HepG2 (cell line): Measurements from ENCODE around the gene CERT1. TPM values are rescaled to one million over a fixed set of nuclear protein-coding genes. Genes with fewer than 3 reads are reported as not detected.
A peak's percentile ranks its signal among the peaks of the same experiment; 100 is the strongest.

Experiments used
- CHD2 ChIP-seq: IDR thresholded peaks from 2 replicates; pipeline ENCODE4 v1.6.1; 2011; ENCODE audit warnings: low read depth, low read length, improper control_type of control experiment
- EED ChIP-seq: sonication (generic); formaldehyde crosslinking; IDR thresholded peaks from 2 replicates; pipeline ENCODE4 v1.5.0; 2020; ENCODE audit warnings: mild to moderate bottlenecking, missing genetic modification reagents
- FLYWCH1 ChIP-seq: sonication (generic); formaldehyde crosslinking; IDR thresholded peaks from 2 replicates; pipeline ENCODE4 v1.8.1; 2023; ENCODE audit warnings: mild to moderate bottlenecking, missing genetic modification reagents
- HMG20B ChIP-seq: conservative IDR thresholded peaks from 2 replicates; pipeline ENCODE4 v1.6.1; 2016; ENCODE audit warnings: missing genetic modification reagents, missing compliant biosample characterization
- JDP2 ChIP-seq: sonication (generic); formaldehyde crosslinking; IDR thresholded peaks from 2 replicates; pipeline ENCODE4 v1.8.1; 2022; ENCODE audit warnings: missing genetic modification reagents, borderline replicate concordance
- MED1 ChIP-seq: sonication (generic); formaldehyde crosslinking; IDR thresholded peaks from 2 replicates; pipeline ENCODE4 v1.4.0; 2020; ENCODE audit warnings: missing genetic modification reagents
- MED8 ChIP-seq: sonication (generic); formaldehyde crosslinking; IDR thresholded peaks from 2 replicates; pipeline ENCODE4 v1.8.1; 2023; ENCODE audit warnings: mild to moderate bottlenecking, missing genetic modification reagents; ENCODE audit not compliant: insufficient replicate concordance
- NFE2L2 ChIP-seq: fragments of 150-350 bp; IDR thresholded peaks from 2 replicates; pipeline ENCODE4 v1.6.1; 2014; ENCODE audit warnings: low read length
- ONECUT2 ChIP-seq: sonication (generic); formaldehyde crosslinking; IDR thresholded peaks from 2 replicates; pipeline ENCODE4 v1.4.0; 2020; ENCODE audit warnings: missing genetic modification reagents
- SMARCC2 ChIP-seq: fragments of 450-650 bp; IDR thresholded peaks from 2 replicates; pipeline ENCODE4 v1.6.1; 2017; ENCODE audit warnings: antibody characterized with exemption, mild to moderate bottlenecking
- TRIM24 ChIP-seq: sonication (generic); formaldehyde crosslinking; IDR thresholded peaks from 2 replicates; pipeline ENCODE4 v1.8.0; 2022; ENCODE audit warnings: mild to moderate bottlenecking, missing genetic modification reagents
- ZNF460 ChIP-seq: sonication (generic); formaldehyde crosslinking; IDR thresholded peaks from 2 replicates; pipeline ENCODE4 v1.5.1; 2020; ENCODE audit warnings: missing genetic modification reagents, mild to moderate bottlenecking, borderline replicate concordance
- ZNF569 ChIP-seq: sonication (generic); formaldehyde crosslinking; IDR thresholded peaks from 2 replicates; pipeline ENCODE4 v1.5.0; 2020; ENCODE audit warnings: mild to moderate bottlenecking, missing genetic modification reagents, moderate library complexity, borderline replicate concordance
- ZNF709 ChIP-seq: sonication (generic); formaldehyde crosslinking; IDR thresholded peaks from 2 replicates; pipeline ENCODE4 v1.5.0; 2020; ENCODE audit warnings: mild to moderate bottlenecking, missing genetic modification reagents
- ZNF768 ChIP-seq: sonication (generic); formaldehyde crosslinking; IDR thresholded peaks from 2 replicates; pipeline ENCODE4 v1.4.0; 2020; ENCODE audit warnings: missing genetic modification reagents
- ZNF781 ChIP-seq: sonication (generic); formaldehyde crosslinking; IDR thresholded peaks from 2 replicates; pipeline ENCODE4 v1.5.1; 2020; ENCODE audit warnings: borderline replicate concordance, mild to moderate bottlenecking, missing genetic modification reagents; ENCODE audit errors: not compliant biosample characterization
- ZNF83 ChIP-seq: sonication (generic); formaldehyde crosslinking; IDR thresholded peaks from 2 replicates; pipeline ENCODE4 v1.4.0; 2020; ENCODE audit warnings: missing genetic modification reagents, mild to moderate bottlenecking, borderline replicate concordance
- polyA plus RNA-seq, 8 experiments: library from polyadenylated mRNA; depleted of rRNA in 3 of 8; stranded (reverse) in 7 of 8; unstranded in 1 of 8; fragments of >200 nt; fragmentation: Illumina TruSeq in 4 of 8; extraction: Trizol in 4 of 8; gene quantifications; 2 replicates each; pipeline versions ENCODE4 v1.2.1 to v1.2.3, GENCODE V29; 2011 to 2016; ENCODE audit warnings: low read depth in 4 of 8, missing spikeins in 1 of 8, mixed read lengths in 1 of 8; ENCODE audit not compliant: insufficient read depth in 1 of 8
- total RNA-seq, 5 experiments: library from RNA; depleted of rRNA; stranded (reverse); fragments of >200 nt; fragmentation: Illumina TruSeq; extraction: Trizol; gene quantifications; 2 replicates each; pipeline ENCODE4 v1.2.3, GENCODE V29; 2016; ENCODE audit warnings: low read depth in 1 of 5
- TF ChIP-seq, protein P1 (sequence below), 2 experiments: sonication (generic) in 1 of 2; formaldehyde crosslinking in 1 of 2; IDR thresholded peaks; 2 replicates each; pipeline versions ENCODE4 v1.5.1 to v1.6.1; 2011 to 2020; ENCODE audit warnings: borderline replicate concordance in 1 of 2, low read depth in 1 of 2, low read length in 1 of 2, mild to moderate bottlenecking in 1 of 2, missing genetic modification reagents in 1 of 2, moderate library complexity in 1 of 2
- TF ChIP-seq, protein P2 (sequence below): sonication (generic); formaldehyde crosslinking; IDR thresholded peaks from 2 replicates; pipeline ENCODE4 v1.4.0; 2020; ENCODE audit warnings: mild to moderate bottlenecking, missing genetic modification reagents
- TF ChIP-seq, protein P3 (sequence below): sonication (generic); formaldehyde crosslinking; IDR thresholded peaks from 2 replicates; pipeline ENCODE4 v1.4.0; 2020; ENCODE audit warnings: missing genetic modification reagents, borderline replicate concordance
- TF ChIP-seq, protein P4 (sequence below): IDR thresholded peaks from 2 replicates; pipeline ENCODE4 v1.6.1; 2016

CERT1 gene
- total and polyA plus RNA-seq, 2 of the 13 experiments (the other 11 are each of a cell fraction or from before 2014, with no cell fraction given), result 8.2 to 12.7 TPM

DNA sequence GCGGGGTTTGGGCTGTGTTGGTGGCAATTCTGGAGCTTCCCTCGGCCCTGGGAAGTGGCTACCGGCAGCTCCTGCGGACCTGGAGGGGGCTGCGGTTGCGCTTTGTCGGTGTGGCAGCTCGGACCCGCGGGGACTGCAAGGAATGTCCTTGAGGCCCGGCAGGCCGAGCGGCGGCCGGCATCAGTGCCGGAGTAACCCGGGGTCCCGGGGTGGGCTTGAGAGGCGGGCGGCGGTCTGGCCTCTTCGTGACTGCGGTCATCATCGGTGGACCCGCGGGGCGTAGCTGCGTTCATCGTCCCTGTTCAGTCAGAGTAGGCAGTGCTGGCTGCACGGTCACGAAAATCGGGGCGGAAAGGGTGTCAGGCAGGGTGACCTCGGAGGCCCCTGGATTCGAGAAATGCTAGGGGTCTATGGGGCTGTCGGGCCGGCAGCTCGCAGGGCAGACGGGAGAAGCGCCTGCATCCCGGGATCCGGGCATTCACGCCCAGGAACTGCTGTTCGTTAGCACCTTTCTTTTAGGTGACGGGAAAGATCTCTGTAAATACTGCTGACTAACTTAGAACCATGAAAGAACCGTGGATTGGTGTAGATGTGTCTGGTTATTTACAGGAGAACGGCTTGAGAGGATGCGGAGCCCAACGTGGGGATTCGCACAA, 173.9 kb downstream of the CERT1 start (continued):
- TF ChIP-seq, protein P1, sequence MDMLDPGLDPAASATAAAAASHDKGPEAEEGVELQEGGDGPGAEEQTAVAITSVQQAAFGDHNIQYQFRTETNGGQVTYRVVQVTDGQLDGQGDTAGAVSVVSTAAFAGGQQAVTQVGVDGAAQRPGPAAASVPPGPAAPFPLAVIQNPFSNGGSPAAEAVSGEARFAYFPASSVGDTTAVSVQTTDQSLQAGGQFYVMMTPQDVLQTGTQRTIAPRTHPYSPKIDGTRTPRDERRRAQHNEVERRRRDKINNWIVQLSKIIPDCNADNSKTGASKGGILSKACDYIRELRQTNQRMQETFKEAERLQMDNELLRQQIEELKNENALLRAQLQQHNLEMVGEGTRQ (IDR thresholded peaks at IDR 0.05; ENCODE audit: low read depth, low read length), result no peak
- TF ChIP-seq, protein P1 (CRISPR knock-in tag; IDR thresholded peaks at IDR 0.05; ENCODE audit: borderline replicate concordance), result no peak
- TF ChIP-seq, protein P2, sequence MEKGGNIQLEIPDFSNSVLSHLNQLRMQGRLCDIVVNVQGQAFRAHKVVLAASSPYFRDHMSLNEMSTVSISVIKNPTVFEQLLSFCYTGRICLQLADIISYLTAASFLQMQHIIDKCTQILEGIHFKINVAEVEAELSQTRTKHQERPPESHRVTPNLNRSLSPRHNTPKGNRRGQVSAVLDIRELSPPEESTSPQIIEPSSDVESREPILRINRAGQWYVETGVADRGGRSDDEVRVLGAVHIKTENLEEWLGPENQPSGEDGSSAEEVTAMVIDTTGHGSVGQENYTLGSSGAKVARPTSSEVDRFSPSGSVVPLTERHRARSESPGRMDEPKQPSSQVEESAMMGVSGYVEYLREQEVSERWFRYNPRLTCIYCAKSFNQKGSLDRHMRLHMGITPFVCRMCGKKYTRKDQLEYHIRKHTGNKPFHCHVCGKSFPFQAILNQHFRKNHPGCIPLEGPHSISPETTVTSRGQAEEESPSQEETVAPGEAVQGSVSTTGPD (CRISPR knock-in tag), result no peak; the same call in 1 of the 2 replicates
- TF ChIP-seq NFE2L2, result no peak
- TF ChIP-seq ZNF768, result 0 out of 2 replicates have a peak, but pooled peaks have one; percentile 31
- TF ChIP-seq, protein P3, sequence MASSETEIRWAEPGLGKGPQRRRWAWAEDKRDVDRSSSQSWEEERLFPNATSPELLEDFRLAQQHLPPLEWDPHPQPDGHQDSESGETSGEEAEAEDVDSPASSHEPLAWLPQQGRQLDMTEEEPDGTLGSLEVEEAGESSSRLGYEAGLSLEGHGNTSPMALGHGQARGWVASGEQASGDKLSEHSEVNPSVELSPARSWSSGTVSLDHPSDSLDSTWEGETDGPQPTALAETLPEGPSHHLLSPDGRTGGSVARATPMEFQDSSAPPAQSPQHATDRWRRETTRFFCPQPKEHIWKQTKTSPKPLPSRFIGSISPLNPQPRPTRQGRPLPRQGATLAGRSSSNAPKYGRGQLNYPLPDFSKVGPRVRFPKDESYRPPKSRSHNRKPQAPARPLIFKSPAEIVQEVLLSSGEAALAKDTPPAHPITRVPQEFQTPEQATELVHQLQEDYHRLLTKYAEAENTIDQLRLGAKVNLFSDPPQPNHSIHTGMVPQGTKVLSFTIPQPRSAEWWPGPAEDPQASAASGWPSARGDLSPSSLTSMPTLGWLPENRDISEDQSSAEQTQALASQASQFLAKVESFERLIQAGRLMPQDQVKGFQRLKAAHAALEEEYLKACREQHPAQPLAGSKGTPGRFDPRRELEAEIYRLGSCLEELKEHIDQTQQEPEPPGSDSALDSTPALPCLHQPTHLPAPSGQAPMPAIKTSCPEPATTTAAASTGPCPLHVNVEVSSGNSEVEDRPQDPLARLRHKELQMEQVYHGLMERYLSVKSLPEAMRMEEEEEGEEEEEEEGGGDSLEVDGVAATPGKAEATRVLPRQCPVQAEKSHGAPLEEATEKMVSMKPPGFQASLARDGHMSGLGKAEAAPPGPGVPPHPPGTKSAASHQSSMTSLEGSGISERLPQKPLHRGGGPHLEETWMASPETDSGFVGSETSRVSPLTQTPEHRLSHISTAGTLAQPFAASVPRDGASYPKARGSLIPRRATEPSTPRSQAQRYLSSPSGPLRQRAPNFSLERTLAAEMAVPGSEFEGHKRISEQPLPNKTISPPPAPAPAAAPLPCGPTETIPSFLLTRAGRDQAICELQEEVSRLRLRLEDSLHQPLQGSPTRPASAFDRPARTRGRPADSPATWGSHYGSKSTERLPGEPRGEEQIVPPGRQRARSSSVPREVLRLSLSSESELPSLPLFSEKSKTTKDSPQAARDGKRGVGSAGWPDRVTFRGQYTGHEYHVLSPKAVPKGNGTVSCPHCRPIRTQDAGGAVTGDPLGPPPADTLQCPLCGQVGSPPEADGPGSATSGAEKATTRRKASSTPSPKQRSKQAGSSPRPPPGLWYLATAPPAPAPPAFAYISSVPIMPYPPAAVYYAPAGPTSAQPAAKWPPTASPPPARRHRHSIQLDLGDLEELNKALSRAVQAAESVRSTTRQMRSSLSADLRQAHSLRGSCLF (CRISPR knock-in tag), result no peak
- no peak for TF ChIP-seq ZNF709 (CRISPR knock-in tag)
- TF ChIP-seq TRIM24 (CRISPR knock-in tag), result no peak
- TF ChIP-seq, protein P4, sequence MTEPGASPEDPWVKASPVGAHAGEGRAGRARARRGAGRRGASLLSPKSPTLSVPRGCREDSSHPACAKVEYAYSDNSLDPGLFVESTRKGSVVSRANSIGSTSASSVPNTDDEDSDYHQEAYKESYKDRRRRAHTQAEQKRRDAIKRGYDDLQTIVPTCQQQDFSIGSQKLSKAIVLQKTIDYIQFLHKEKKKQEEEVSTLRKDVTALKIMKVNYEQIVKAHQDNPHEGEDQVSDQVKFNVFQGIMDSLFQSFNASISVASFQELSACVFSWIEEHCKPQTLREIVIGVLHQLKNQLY (CRISPR knock-in tag), result no peak
- TF ChIP-seq MED8 (CRISPR knock-in tag), result no peak
- no peak for TF ChIP-seq CHD2
- no peak for TF ChIP-seq ZNF460 (CRISPR knock-in tag)
- no peak for TF ChIP-seq ZNF781
- no peak; the same call in 1 of the 2 replicates for TF ChIP-seq EED (CRISPR knock-in tag)
- no peak for TF ChIP-seq SMARCC2
- TF ChIP-seq MED1 (CRISPR knock-in tag), result no peak
- TF ChIP-seq FLYWCH1 (CRISPR knock-in tag), result 0 out of 2 replicates have a peak, but pooled peaks have one; percentile 30
- no peak for TF ChIP-seq JDP2 (CRISPR knock-in tag)
- TF ChIP-seq ZNF83 (CRISPR knock-in tag), result no peak
- no peak for TF ChIP-seq HMG20B (CRISPR knock-in tag)
- TF ChIP-seq ONECUT2 (CRISPR knock-in tag), result no peak
- TF ChIP-seq ZNF569 (CRISPR knock-in tag), result no peak
